ENCODE data around the gene CCS. TPM values are rescaled to one million over a fixed set of nuclear protein-coding genes. Genes with fewer than 3 reads are reported as not detected.

The CCS gene
- total RNA-seq (2022; extraction: Qiagen RNA extraction), result 26.2 to 30.7 TPM (median 27.4 TPM) in 5 replicates

DNA sequence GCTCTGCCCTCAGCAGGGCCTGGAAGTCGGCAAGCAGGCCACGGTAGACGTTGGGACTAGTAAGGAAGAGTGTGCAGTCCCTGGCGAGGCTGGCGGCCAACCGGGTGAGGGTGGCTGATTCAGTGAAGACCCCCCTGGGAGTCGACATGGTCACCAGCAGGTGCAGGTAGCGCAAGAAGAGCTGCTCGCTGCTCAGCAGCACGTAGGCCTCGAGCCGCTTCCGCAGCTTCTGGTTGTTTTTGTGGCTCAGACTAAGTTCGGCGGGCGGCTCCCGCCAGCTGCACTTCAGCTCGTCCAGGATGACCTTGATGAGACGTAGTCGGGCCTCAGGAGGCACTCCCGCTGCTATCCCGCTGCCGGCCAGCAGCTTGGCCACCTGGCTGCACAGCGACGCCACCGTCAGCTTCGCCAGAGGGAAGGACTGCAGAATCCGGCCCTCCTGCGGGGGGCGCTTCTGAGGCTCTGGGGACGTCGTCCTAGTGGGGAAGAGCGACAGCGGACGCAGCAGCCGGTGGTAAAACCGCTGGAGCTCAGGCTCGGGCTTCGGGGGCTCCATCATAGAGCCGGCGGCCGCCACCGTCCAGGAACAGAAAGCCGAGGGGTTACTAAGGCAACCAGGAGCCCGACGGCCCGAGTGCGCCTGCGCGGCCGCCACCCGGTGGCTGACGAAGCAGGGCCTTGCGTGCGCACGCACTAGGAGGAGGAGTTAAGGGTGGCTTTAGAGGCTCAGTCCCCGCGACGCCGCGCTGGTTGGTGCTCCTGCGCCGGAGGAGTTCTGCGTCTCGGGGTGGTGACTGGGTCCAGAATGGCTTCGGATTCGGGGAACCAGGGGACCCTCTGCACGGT lies at the start of gene CCS, which contains the start of gene CCDC87:
Gene CCS, plus strand, starts transcription at position 729 of the 846 bp plus-strand sequence. Its CDS starts 77 bp downstream, at position 806.
Gene CCDC87, minus strand, starts transcription at position 607 of the 846 bp plus-strand sequence. Its CDS starts 48 bp downstream, at position 559.

GRCh38 chr11:66545701-66546367 lies 47.2 kb upstream of the CCS start, which contains the start of gene ZDHHC24:
Gene ZDHHC24 (minus strand): TSS chr11:66546048. CDS start chr11:66546003, 45 bp downstream.

DNA sequence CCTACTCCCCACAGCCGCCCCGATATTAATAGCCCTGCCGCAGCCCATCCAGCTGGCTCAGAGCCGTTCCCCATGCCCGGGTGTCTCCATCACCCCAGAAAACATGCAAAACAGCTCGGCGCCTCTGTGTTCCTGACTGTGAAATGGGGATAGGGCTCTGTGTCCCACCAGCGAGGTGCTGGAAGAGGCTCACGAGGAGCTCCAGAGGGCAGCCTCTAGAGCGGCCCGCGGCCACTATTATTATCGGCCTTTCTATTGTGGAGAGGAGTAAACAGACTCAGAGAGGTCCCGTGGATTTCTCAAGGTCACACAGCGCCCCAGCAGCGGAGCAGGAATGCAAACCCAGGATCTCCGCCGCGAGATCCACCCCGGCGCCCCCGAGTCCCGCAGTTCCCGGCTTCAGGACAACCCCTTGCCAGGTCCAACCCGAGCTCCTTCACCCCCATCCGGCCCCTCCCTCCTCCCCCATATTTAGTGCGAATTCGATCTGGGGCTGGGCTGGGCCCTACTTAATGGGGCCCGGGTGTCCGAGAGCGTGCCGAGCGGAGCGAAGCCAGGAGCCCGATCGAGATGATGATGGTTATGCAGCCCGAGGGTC lies 46.5 kb upstream of the CCS start, which contains the start of gene ACTN3:
Gene ACTN3, plus strand, starts transcription at position 536 of the 598 bp plus-strand sequence. Its CDS starts 35 bp downstream, at position 571.

DNA sequence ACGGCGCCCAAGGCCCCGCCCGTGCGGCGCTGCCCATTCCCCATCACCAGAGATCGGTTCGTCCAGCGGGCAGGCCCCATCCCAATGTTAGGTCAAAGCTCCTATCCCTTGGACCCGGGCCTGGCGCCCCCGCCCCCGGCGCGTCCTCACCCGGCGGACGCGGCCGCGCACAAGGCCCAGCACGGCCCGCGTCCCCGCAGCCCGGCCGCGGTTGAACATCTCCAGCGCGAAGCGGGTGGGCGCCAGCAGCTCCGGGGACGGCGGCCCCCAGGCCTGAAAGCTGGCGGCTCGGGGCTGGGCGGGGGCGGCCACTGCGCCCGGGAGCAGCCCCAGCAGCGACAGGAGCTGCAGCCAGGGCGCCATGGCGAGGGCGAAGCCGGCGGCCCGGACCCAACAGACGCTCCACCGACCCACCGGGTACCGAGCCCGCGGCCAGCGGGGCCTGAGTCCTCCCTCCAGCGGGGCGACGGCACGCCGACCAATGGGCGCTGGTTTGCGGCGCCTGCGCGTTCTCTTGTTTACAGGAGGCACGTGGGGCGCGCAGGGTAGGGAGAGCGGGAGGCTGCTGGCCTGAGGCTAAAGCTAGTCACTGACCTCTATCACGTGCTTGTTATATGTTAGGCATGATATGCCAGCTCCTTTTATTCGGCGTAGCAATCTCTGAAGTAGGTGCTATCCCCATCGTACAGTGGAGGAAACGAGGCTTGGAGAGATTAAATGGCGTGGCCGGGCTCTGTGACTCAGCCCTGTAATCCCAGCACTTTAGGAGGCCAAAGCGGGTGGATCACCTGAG lies 24.7 kb upstream of the CCS start, which contains the start of gene CTSF:
Gene CTSF, minus strand, starts transcription at position 483 of the 793 bp plus-strand sequence. Its CDS starts 120 bp downstream, at position 363.

GRCh38 chr11:66616379-66617154 lies 23.6 kb downstream of the CCS start, which contains the start of gene RBM14:
Gene RBM14 (plus strand): TSS chr11:66616630. CDS start chr11:66616721, 91 bp downstream.

GRCh38 chr11:66638177-66639065 lies 45.4 kb downstream of the CCS start, which contains the start of gene RBM4:
Gene RBM4 (plus strand): TSS chr11:66638703. CDS start chr11:66639712, 1,009 bp downstream.

Other genes starting within 250 kb of the CCS start
- 74.1 to 98.9 TPM (median 84.5 TPM) in 5 replicates for gene BRMS1, start 248.1 kb upstream of the CCS start, total RNA-seq (2022; extraction: Qiagen RNA extraction)
- gene B4GAT1, start 245.6 kb upstream of the CCS start, total RNA-seq (2022; extraction: Qiagen RNA extraction), result 12.7 to 20.1 TPM (median 17.5 TPM) in 5 replicates
- 6.4 to 7.5 TPM (median 6.8 TPM) in 5 replicates for gene SLC29A2, start 221.4 kb upstream of the CCS start, total RNA-seq (2022; extraction: Qiagen RNA extraction)
- gene NPAS4, start 172.2 kb upstream of the CCS start, total RNA-seq (2022; extraction: Qiagen RNA extraction), result not detected in 5 replicates
- 96.7 to 118 TPM (median 111 TPM) in 5 replicates for gene MRPL11, start 154.3 kb upstream of the CCS start, total RNA-seq (2022; extraction: Qiagen RNA extraction)
- gene PELI3, start 126.3 kb upstream of the CCS start, total RNA-seq (2022; extraction: Qiagen RNA extraction), result 3.6 to 5.6 TPM (median 5.1 TPM) in 5 replicates
- gene DPP3, start 112.8 kb upstream of the CCS start, total RNA-seq (2022; extraction: Qiagen RNA extraction), result 52.7 to 59.0 TPM (median 57.5 TPM) in 5 replicates
- gene BBS1, start 82.5 kb upstream of the CCS start, total RNA-seq (2022; extraction: Qiagen RNA extraction), result 8.2 to 11.7 TPM (median 9.5 TPM) in 5 replicates
- 6.2 to 14.4 TPM (median 13.6 TPM) in 5 replicates for gene ZDHHC24, start 47.1 kb upstream of the CCS start, total RNA-seq (2022; extraction: Qiagen RNA extraction)
- not detected in 5 replicates for gene ACTN3, start 46.3 kb upstream of the CCS start, total RNA-seq (2022; extraction: Qiagen RNA extraction)
- gene CTSF, start 24.6 kb upstream of the CCS start, total RNA-seq (2022; extraction: Qiagen RNA extraction), result 30.3 to 40.9 TPM (median 33.5 TPM) in 5 replicates
- gene CCDC87, start 122 bp upstream of the CCS start, total RNA-seq (2022; extraction: Qiagen RNA extraction), result 0.60 to 0.67 TPM (median 0.63 TPM) in 5 replicates
- 63.5 to 82.0 TPM (median 66.9 TPM) in 5 replicates for gene RBM14, start 23.4 kb downstream of the CCS start, total RNA-seq (2022; extraction: Qiagen RNA extraction)
- 128 to 156 TPM (median 136 TPM) in 5 replicates for gene RBM4, start 45.5 kb downstream of the CCS start, total RNA-seq (2022; extraction: Qiagen RNA extraction)
- gene RBM4B, start 84.7 kb downstream of the CCS start, total RNA-seq (2022; extraction: Qiagen RNA extraction), result 17.6 to 22.3 TPM (median 19.3 TPM) in 5 replicates
- 8.7 to 10.7 TPM (median 9.7 TPM) in 5 replicates for gene SPTBN2, start 136.0 kb downstream of the CCS start, total RNA-seq (2022; extraction: Qiagen RNA extraction)

All from A549 treated with Mapracorat at 1 μM for 4 hours (cell line).